Osteoblast (primary cell): ENCODE measurements around the gene KRT73. TPM values are rescaled to one million over a fixed set of nuclear protein-coding genes. Genes with fewer than 3 reads are reported as not detected.
A peak's percentile ranks its signal among the peaks of the same experiment; 100 is the strongest.

Experiments used
- DNase-seq: peaks from one replicate; pipeline ENCODE4 v3.0.0; 2011; ENCODE audit warnings: low spot score, mixed read lengths; ENCODE audit not compliant: insufficient read length; ENCODE audit errors: missing footprints
- H2AFZ ChIP-seq: 2 replicates; pipeline ENCODE4 v1.6.0; 2011; ENCODE audit warnings: mild to moderate bottlenecking, low read length
- H3K27ac ChIP-seq: 2 replicates; pipeline ENCODE4 v1.5.1; 2011; ENCODE audit warnings: mild to moderate bottlenecking, low read depth, low read length, moderate library complexity
- H3K27me3 ChIP-seq: 2 replicates; pipeline ENCODE4 v1.6.0; 2012; ENCODE audit warnings: mild to moderate bottlenecking, control low read depth, inconsistent platforms, low read length, moderate library complexity; ENCODE audit not compliant: insufficient read depth
- H3K36me3 ChIP-seq: 2 replicates; pipeline ENCODE4 v1.5.1; 2011; ENCODE audit warnings: mild to moderate bottlenecking, low read length, control low read depth, moderate library complexity; ENCODE audit not compliant: insufficient read depth
- H3K4me1 ChIP-seq: 2 replicates; pipeline ENCODE4 v1.5.1; 2011; ENCODE audit warnings: mild to moderate bottlenecking, low read length, control low read depth, moderate library complexity; ENCODE audit not compliant: insufficient read depth
- H3K4me2 ChIP-seq: 2 replicates; pipeline ENCODE4 v1.6.0; 2011; ENCODE audit warnings: mild to moderate bottlenecking, low read length; ENCODE audit not compliant: insufficient read depth
- H3K4me3 ChIP-seq: fragments of 200-600 bp; sonication (generic); 3 replicates; pipeline ENCODE4 v1.5.1; 2012; ENCODE audit warnings: mild to moderate bottlenecking, low read length, inconsistent platforms; ENCODE audit not compliant: insufficient read depth
- H3K79me2 ChIP-seq: 2 replicates; pipeline ENCODE4 v1.6.0; 2012; ENCODE audit warnings: mild to moderate bottlenecking, low read length, control low read depth, inconsistent platforms; ENCODE audit not compliant: insufficient read depth
- H3K9me3 ChIP-seq: 2 replicates; pipeline ENCODE4 v1.5.1; 2011; ENCODE audit warnings: low read depth, low read length, control low read depth
- H4K20me1 ChIP-seq: 2 replicates; pipeline ENCODE4 v1.6.0; 2012; ENCODE audit warnings: mild to moderate bottlenecking, low read length, control low read depth; ENCODE audit not compliant: insufficient read depth
- total RNA-seq: library from RNA; depleted of rRNA; stranded (reverse); fragments of >200 nt; gene quantifications from 2 replicates; pipeline ENCODE4 v1.2.3, GENCODE V29; 2012
- TF ChIP-seq, protein P1 (sequence below): IDR thresholded peaks from 2 replicates; pipeline ENCODE4 v1.5.1; 2011; ENCODE audit warnings: mild to moderate bottlenecking, low read depth, low read length, moderate library complexity; ENCODE audit errors: extremely low read depth

The KRT73 gene
- total RNA-seq, 1 donor, result not detected

DNA sequence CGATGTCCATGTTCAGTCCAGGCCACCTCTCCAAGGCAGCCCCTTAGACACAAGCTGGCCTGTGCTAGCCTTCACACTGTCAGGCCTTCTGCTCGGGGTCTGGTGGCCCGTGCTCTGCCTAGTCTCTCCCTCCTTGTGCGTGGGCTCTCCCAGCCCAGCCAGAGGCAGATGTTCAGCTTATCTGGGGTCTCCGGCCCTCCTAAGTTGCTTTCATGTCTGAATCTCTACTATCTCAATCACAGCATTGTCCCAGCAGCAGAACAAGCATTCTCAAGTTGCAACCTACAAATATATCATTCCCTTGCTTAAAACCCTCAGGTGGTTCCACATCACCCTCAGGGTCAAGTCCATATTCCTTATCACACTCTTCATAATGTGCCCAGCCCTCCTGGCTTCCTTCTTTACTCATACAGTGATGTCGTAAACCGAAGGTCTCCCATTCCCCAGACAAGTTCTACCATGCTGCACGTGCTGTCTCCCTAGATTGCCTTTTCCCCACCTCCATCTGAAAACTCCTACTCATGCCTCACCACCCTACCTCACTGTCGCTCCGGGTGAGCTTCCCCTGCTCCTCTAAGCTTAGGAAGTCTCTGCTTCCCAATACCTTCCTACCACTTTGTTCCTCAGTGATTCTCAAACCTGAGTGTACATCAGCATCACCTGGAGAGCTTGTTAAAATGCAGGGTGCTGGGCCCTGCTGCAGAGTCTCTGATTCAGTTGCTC is 1.5 kb downstream of the KRT73 start:
- Histone ChIP-seq H3K36me3 (no peaks in the 10 kb centered on the region), H3K4me1 (peaks cover 3% of the 10 kb centered on the region), H3K9me3 (no peaks in the 10 kb centered on the region), H2AFZ (no peak overlapping the region), H3K27me3 (peaks cover 17% of the 10 kb centered on the region), H3K4me3 (no peak overlapping the region), H4K20me1 (no peaks in the 10 kb centered on the region), H3K79me2 (no peaks in the 10 kb centered on the region), H3K4me2 (no peak overlapping the region), H3K27ac (no peak overlapping the region)
- no peak for DNase-seq
- TF ChIP-seq, protein P1, sequence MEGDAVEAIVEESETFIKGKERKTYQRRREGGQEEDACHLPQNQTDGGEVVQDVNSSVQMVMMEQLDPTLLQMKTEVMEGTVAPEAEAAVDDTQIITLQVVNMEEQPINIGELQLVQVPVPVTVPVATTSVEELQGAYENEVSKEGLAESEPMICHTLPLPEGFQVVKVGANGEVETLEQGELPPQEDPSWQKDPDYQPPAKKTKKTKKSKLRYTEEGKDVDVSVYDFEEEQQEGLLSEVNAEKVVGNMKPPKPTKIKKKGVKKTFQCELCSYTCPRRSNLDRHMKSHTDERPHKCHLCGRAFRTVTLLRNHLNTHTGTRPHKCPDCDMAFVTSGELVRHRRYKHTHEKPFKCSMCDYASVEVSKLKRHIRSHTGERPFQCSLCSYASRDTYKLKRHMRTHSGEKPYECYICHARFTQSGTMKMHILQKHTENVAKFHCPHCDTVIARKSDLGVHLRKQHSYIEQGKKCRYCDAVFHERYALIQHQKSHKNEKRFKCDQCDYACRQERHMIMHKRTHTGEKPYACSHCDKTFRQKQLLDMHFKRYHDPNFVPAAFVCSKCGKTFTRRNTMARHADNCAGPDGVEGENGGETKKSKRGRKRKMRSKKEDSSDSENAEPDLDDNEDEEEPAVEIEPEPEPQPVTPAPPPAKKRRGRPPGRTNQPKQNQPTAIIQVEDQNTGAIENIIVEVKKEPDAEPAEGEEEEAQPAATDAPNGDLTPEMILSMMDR, result no peak

DNA sequence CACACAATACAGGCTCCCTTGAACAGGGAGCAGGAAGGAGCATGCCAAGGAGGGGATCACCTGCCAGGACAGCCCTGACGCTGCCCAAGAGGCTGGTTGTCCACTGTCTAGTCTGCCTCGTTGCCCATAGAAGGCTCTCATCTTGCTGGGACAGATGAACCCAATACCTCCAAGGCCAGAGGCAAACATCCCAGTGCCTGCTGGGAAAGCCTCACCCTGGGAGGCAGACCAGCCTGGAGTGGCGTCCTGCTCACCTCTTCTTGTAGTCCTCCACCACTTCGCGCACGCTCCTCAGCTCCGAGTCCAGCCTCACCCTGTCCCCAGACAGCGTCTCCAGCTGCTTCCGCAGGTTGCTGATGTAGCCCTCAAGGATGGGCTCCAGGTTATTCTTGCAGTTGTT is 2.4 kb downstream of the KRT73 start:
- TF ChIP-seq, protein P1, result no peak
- peaks cover 17% of the 10 kb centered on the region for H3K27me3 ChIP-seq
- H3K36me3 ChIP-seq, result no peaks in the 10 kb centered on the region
- no peak overlapping the region for H3K27ac ChIP-seq
- no peak overlapping the region for H3K4me2 ChIP-seq
- H3K4me1 ChIP-seq, result peaks cover 3% of the 10 kb centered on the region
- no peak overlapping the region for H3K4me3 ChIP-seq
- H3K79me2 ChIP-seq, result no peaks in the 10 kb centered on the region
- H3K9me3 ChIP-seq, result no peaks in the 10 kb centered on the region
- H4K20me1 ChIP-seq, result no peaks in the 10 kb centered on the region
- no peak for DNase-seq
- no peak overlapping the region for H2AFZ ChIP-seq

DNA sequence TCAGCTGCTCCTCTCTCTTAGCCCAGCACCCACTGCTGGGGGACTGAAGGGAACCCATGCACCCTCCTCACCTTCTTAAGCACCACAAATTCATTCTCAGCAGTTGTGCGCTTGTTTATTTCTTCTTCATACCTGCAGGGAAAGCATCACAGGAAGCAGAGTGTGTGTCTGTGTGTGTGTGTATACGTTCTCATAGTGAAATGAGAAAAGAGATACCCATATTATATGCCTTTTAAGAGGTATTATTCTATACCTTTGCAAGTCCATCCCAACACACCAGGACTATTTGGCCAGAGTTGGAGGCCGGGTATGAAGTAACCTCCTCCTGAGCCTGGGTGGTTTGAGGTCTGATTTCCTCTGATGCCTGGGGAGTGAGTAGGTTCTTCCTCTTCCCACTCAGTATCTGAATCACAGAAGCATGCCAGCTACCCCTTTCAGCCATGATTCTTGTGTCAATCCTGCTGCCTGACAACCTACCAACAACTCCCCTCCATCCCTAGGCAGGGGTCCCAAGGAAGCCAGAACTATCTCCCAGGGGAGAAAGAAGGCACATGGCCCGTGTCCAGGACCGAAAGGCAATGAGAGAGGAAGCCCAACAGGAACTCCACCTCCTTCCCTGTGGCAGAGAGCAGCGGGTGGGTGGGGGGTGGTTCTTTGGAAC is 3.0 kb downstream of the KRT73 start:
- peaks cover 17% of the 10 kb centered on the region for H3K27me3 ChIP-seq
- peak; percentile 85 for DNase-seq

More for the DNA sequence above, 3.0 kb downstream of the KRT73 start:
- H2AFZ ChIP-seq, result no peak overlapping the region
- no peaks in the 10 kb centered on the region for H3K36me3 ChIP-seq
- H4K20me1 ChIP-seq, result no peaks in the 10 kb centered on the region
- peaks cover 3% of the 10 kb centered on the region for H3K4me1 ChIP-seq
- H3K27ac ChIP-seq, result no peak overlapping the region
- H3K9me3 ChIP-seq, result no peaks in the 10 kb centered on the region
- no peaks in the 10 kb centered on the region for H3K79me2 ChIP-seq
- no peak overlapping the region for H3K4me3 ChIP-seq
- no peak overlapping the region for H3K4me2 ChIP-seq
- TF ChIP-seq, protein P1, result no peak
